MCF 10A (cell line): ENCODE measurements around the gene TIMP1. TPM values are rescaled to one million over a fixed set of nuclear protein-coding genes. Genes with fewer than 3 reads are reported as not detected.

Experiments
- BruUV-seq: library from RNA; stranded (reverse); fragments of 400-500 nt; replicated peaks from 2 replicates; lab custom pipeline; 2021; lab: Mats Ljungman, UMichigan
- CTCF ChIA-PET: fragments of 300-600 bp; sonication (Branson Sonifier 250); formaldehyde crosslinking; extraction: SDS; loops from one replicate; lab custom pipeline; 2021; ENCODE audit warnings: antibody characterized with exemption, inconsistent platforms; lab: Yijun Ruan, JAX
- POLR2A ChIA-PET: fragments of 300-600, 350-650 bp; sonication (Branson Sonifier 250); formaldehyde crosslinking; extraction: SDS; loops from one replicate; lab custom pipeline; 2020; ENCODE audit warnings: antibody characterized with exemption, inconsistent platforms; lab: Yijun Ruan, JAX
- DNase-seq: peaks from one replicate; pipeline ENCODE4 v3.0.0-alpha.2; 2018; ENCODE audit not compliant: unreplicated experiment
- H3K27ac Mint-ChIP-seq: one replicate; pipeline ENCODE4 v1.8.0; 2022; ENCODE audit warnings: mild to moderate bottlenecking, low read depth, mixed read lengths; ENCODE audit not compliant: unreplicated experiment
- H3K27me3 Mint-ChIP-seq: one replicate; pipeline ENCODE4 v1.8.0; 2022; ENCODE audit warnings: mixed read lengths; ENCODE audit not compliant: insufficient read depth, unreplicated experiment
- H3K36me3 Mint-ChIP-seq: one replicate; pipeline ENCODE4 v1.8.0; 2022; ENCODE audit warnings: mild to moderate bottlenecking, moderate library complexity, mixed read lengths; ENCODE audit not compliant: insufficient read depth, unreplicated experiment
- H3K4me1 Mint-ChIP-seq: one replicate; pipeline ENCODE4 v1.8.0; 2022; ENCODE audit warnings: mixed read lengths; ENCODE audit not compliant: insufficient read depth, unreplicated experiment
- H3K4me3 Mint-ChIP-seq: one replicate; pipeline ENCODE4 v1.8.0; 2022; ENCODE audit warnings: mild to moderate bottlenecking, moderate library complexity, mixed read lengths; ENCODE audit not compliant: unreplicated experiment
- H3K9me3 Mint-ChIP-seq: one replicate; pipeline ENCODE4 v1.8.0; 2022; ENCODE audit warnings: mixed read lengths; ENCODE audit not compliant: unreplicated experiment
- intact Hi-C: fragments of 100-400 bp; cut with micrococcal nuclease; formaldehyde crosslinking; loops from 2 replicates; pipeline ENCODE4 v1.14.1; 2022
- total RNA-seq: library from RNA; stranded (reverse); gene quantifications from 2 replicates; pipeline ENCODE4 v1.2.3, GENCODE V29; 2022
- TF ChIP-seq, protein P1 (sequence below): fragments of 200-600 bp; IDR thresholded peaks from one replicate; pipeline ENCODE4 v1.8.0; 2022; ENCODE audit warnings: antibody characterized with exemption, mild to moderate bottlenecking; ENCODE audit not compliant: unreplicated experiment

Gene TIMP1
- total RNA-seq, 1 experiment from 2014 or later: 647 TPM

DNA sequence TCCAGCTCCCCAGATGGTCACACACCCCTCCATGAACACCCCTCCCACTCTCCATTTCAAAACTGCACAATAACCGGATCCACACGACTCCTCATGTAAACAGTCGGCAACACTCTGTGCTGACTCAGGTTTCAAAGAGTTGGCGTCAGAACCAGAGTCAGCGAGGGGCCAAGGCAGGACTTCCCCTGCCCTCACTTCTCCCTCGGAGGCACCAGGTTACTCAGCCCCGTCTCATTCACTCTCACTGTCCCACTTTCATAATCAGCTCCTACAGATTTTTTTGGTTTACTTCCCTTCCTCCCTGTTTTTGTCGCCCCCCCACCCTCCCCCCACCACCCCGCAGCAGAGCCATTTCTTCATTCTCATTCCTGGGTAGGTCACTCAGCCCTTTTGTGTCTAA lies 2.7 kb upstream of the TIMP1 start:
- DNase-seq: peak; percentile 91
- intact Hi-C loops: no loop called here
- CTCF ChIA-PET: interaction anchor here (0.7 to 1.3 kb wide), 2 partner anchors 11 to 242 kb away, joined by 3 to 4 read pairs; no protein-coding TSS in a partner anchor
- TF ChIP-seq, protein P1, sequence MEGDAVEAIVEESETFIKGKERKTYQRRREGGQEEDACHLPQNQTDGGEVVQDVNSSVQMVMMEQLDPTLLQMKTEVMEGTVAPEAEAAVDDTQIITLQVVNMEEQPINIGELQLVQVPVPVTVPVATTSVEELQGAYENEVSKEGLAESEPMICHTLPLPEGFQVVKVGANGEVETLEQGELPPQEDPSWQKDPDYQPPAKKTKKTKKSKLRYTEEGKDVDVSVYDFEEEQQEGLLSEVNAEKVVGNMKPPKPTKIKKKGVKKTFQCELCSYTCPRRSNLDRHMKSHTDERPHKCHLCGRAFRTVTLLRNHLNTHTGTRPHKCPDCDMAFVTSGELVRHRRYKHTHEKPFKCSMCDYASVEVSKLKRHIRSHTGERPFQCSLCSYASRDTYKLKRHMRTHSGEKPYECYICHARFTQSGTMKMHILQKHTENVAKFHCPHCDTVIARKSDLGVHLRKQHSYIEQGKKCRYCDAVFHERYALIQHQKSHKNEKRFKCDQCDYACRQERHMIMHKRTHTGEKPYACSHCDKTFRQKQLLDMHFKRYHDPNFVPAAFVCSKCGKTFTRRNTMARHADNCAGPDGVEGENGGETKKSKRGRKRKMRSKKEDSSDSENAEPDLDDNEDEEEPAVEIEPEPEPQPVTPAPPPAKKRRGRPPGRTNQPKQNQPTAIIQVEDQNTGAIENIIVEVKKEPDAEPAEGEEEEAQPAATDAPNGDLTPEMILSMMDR: no peak
- H3K9me3 Mint-ChIP-seq: no peaks in the 10 kb centered on the region
- POLR2A ChIA-PET: interaction anchor here (0.8 to 1.2 kb wide), 2 partner anchors 16 to 65 kb away, joined by 3 read pairs; no protein-coding TSS in a partner anchor
- H3K4me3 Mint-ChIP-seq: peak overlapping the region; percentile 8
- H3K36me3 Mint-ChIP-seq: peaks cover 23% of the 10 kb centered on the region
- H3K27ac Mint-ChIP-seq: peak overlapping the region; percentile 78
- no TSS peak for BruUV-seq
- H3K4me1 Mint-ChIP-seq: peaks cover 18% of the 10 kb centered on the region
- no peaks in the 10 kb centered on the region for H3K27me3 Mint-ChIP-seq

DNA sequence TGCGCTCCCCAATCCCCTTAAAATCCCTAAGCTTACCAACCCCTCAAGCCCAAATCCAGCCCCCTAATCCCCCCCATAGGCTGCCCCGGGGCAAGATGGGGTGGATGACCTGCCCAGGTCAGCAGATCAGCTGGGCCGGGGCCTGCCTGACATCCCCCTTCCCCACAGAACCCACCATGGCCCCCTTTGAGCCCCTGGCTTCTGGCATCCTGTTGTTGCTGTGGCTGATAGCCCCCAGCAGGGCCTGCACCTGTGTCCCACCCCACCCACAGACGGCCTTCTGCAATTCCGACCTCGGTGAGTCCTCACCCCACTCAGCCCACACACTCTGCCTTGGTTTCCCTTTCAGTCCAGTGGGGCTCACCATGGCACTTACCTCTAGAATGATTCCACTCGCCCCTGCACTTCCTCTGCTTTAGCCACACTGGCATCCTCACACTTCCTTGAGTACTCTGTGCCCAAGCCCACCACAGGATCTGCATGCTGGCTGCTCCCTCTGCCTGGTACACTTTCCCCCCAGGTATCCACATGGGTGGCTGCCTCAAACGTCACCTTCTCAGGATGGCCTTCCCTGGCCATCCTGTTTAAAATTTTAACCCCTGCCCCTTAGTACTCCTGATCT lies 1.1 kb downstream of the TIMP1 start:
- DNase-seq: no peak
- POLR2A ChIA-PET: interaction anchor here (0.8 to 2.1 kb wide), 4 partner anchors 12 to 67 kb away, joined by 4 to 21 read pairs (median 4); partner anchors contain the start of gene ELK1
- H3K27me3 Mint-ChIP-seq: no peaks in the 10 kb centered on the region
- CTCF ChIA-PET: interaction anchor here (0.6 to 0.7 kb wide), 2 partner anchors 42 to 283 kb away, joined by 4 to 5 read pairs; no protein-coding TSS in a partner anchor
- peak overlapping the region; percentile 74 for H3K27ac Mint-ChIP-seq
- no peaks in the 10 kb centered on the region for H3K9me3 Mint-ChIP-seq
- intact Hi-C loops: no loop called here
- TF ChIP-seq, protein P1: no peak
- BruUV-seq: TSS peak; percentile 49
- H3K4me1 Mint-ChIP-seq: peaks cover 24% of the 10 kb centered on the region
- peak overlapping the region; percentile 76 for H3K4me3 Mint-ChIP-seq
- H3K36me3 Mint-ChIP-seq: peaks cover 47% of the 10 kb centered on the region

DNA sequence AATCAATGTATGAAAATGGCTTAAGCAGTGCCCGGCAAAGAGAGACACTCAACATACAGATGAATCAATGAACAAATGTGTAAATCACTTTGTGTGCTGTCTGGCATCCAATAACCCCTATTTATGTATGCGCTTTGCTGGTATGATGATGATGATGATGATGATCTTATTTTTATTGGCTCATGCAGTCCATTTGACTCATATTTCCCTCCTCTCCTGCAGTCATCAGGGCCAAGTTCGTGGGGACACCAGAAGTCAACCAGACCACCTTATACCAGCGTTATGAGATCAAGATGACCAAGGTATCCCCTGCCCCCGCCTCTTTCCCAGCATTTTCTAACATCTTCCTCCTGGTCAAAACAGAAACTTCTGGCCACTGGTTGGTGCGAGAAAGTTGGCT lies 2.5 kb downstream of the TIMP1 start:
- H3K9me3 Mint-ChIP-seq: no peaks in the 10 kb centered on the region
- CTCF ChIA-PET: no interaction called here
- no peaks in the 10 kb centered on the region for H3K27me3 Mint-ChIP-seq
- TF ChIP-seq, protein P1: no peak
- peak overlapping the region; percentile 74 for H3K27ac Mint-ChIP-seq
- H3K4me1 Mint-ChIP-seq: peaks cover 16% of the 10 kb centered on the region
- intact Hi-C loops: no loop called here
- POLR2A ChIA-PET: no interaction called here
- H3K36me3 Mint-ChIP-seq: peaks cover 46% of the 10 kb centered on the region
- no peak for DNase-seq
- H3K4me3 Mint-ChIP-seq: peak overlapping the region; percentile 76
- BruUV-seq: no TSS peak

DNA sequence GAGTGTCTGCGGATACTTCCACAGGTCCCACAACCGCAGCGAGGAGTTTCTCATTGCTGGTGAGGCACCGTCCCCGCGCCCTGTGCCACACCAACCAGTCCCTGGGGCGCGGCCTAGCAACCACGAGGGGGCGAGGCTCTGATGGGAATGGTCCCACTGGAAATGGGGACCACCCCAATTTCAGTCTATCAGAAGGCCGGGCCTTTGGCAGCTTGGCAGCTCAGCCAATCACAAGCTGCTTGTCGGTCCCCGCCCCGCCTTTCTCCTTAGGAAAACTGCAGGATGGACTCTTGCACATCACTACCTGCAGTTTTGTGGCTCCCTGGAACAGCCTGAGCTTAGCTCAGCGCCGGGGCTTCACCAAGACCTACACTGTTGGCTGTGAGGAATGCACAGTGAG lies 3.0 kb downstream of the TIMP1 start:
- Mint-ChIP-seq H3K27ac (peak overlapping the region; percentile 10), H3K4me3 (no peak overlapping the region), H3K36me3 (peaks cover 46% of the 10 kb centered on the region), H3K9me3 (no peaks in the 10 kb centered on the region), H3K4me1 (peaks cover 13% of the 10 kb centered on the region), H3K27me3 (no peaks in the 10 kb centered on the region)
- ChIA-PET POLR2A (no interaction called here), CTCF (interaction anchor here (0.6 kb wide), 1 partner anchor 9 kb away, joined by 4 read pairs; no protein-coding TSS in a partner anchor)
- no TSS peak for BruUV-seq
- no peak for DNase-seq
- intact Hi-C loops: no loop called here
- TF ChIP-seq, protein P1: no peak
